Measurements from ENCODE around the gene STPG1. TPM values are rescaled to one million over a fixed set of nuclear protein-coding genes. Genes with fewer than 3 reads are reported as not detected.

STPG1 gene
- total and polyA plus RNA-seq, 8 donors, result 0.45 to 51.0 (median 4.4) TPM; not detected in 1

DNA sequence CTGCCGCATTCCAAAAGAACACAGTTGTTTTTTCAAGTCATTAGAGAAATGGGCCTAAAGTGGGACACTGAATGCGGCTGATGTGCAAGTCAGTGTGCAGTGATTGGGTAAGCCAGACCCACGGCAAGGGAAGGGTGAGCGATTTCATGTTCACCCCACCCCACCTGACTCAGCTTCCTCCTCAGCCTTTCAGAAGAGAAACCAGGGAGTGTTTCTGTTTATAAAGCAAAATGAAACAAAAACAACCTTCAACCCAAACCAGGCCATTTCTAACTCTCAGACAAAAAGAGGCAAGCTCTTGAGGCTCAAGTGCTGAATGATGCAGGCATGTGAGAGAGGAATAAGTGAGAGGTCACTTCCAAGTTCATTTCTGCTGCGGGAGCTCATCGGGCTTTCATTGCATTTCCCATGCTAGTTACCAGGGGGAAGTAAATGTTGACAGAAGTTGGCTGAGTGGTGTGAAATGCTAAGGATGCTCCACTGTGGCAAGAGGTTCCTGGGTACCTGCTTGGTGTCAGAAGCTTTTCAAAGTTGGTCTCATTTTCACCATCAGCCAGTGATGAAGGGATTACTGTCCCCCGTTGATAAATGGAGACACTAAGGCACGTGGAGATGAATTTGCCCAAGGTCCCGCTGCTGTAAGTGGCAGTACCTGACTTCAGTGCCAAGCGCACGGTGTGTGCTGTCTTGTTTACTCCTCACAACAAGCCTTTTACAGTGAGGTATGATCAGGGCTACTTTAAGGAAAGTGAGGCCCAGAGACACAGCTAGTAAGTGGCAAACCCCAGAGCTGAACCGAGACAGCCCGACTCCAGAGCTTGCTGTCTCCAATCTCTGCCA lies 29.1 kb downstream of the STPG1 start:
- H3K4me1 ChIP-seq, result peaks cover 6 to 50% (median 21%) of the 10 kb centered on the region in 4 donors
- peak overlapping the region in 2 of 5 donors; percentile 44 to 66 for H3K27ac ChIP-seq
- TF ChIP-seq POLR2AphosphoS5 (IDR thresholded peaks at IDR 0.05) (peak in 1 of 3 donors; percentile 14), POLR2A (IDR thresholded peaks at IDR 0.05) (no peak)
- H3K27me3 ChIP-seq, result no peaks in the 10 kb centered on the region
- H3K4me3 ChIP-seq, result no peak overlapping the region
- peak; percentile 48 to 56 for DNase-seq
- 76 to 82% (median 81%) methylated on average over 13 of the region's 13 CpGs for WGBS, 5 donors
- intact Hi-C loops (cut with DNase I; ENCODE audit: low total_unique reads), result loop anchor here (5.0 kb wide), 1 partner anchor 182 kb away; no protein-coding TSS in a partner anchor
- no peaks in the 10 kb centered on the region for H3K9me3 ChIP-seq
- peaks cover 0 to 20% (median 12%) of the 10 kb centered on the region in 4 donors for H3K36me3 ChIP-seq

DNA sequence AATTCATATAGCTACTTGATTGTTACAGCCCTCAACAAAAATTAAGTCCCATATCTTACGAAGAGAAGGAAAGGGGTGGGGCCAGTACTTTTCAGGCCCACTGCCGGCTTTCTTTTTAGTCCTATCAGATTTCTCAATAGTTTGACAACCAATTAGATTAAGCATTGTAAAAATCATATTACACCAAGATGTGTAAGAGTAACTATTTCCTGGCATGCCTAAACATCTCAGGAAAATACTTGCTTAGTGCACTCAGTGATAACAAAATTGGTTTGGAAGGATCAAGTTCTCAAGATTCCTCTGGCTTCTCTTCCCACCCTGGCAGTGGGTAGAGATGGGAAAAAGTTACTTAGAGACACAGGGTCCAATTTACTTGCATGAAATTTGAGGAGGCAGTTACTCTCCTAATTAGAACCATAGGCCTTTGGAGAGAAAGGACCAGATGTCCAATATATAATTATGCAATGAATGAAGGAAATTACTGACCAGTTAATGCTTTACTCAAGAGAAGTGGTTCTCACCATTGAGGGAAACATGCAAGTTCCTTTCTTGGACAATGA lies 30.1 kb downstream of the STPG1 start:
- TF ChIP-seq POLR2AphosphoS5 (IDR thresholded peaks at IDR 0.05) (no peak), EP300 (IDR thresholded peaks at IDR 0.05) (no peak), POLR2A (IDR thresholded peaks at IDR 0.05) (no peak)
- TF ChIP-seq, protein P1, sequence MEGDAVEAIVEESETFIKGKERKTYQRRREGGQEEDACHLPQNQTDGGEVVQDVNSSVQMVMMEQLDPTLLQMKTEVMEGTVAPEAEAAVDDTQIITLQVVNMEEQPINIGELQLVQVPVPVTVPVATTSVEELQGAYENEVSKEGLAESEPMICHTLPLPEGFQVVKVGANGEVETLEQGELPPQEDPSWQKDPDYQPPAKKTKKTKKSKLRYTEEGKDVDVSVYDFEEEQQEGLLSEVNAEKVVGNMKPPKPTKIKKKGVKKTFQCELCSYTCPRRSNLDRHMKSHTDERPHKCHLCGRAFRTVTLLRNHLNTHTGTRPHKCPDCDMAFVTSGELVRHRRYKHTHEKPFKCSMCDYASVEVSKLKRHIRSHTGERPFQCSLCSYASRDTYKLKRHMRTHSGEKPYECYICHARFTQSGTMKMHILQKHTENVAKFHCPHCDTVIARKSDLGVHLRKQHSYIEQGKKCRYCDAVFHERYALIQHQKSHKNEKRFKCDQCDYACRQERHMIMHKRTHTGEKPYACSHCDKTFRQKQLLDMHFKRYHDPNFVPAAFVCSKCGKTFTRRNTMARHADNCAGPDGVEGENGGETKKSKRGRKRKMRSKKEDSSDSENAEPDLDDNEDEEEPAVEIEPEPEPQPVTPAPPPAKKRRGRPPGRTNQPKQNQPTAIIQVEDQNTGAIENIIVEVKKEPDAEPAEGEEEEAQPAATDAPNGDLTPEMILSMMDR (IDR thresholded peaks at IDR 0.05), result no peak
- DNase-seq, result no peak
- peak overlapping the region in 2 of 5 donors; percentile 24 to 66 for H3K27ac ChIP-seq
- H3K4me1 ChIP-seq, result peaks cover 5 to 42% (median 16%) of the 10 kb centered on the region in 4 donors
- no peaks in the 10 kb centered on the region for H3K9me3 ChIP-seq
- intact Hi-C loops (cut with DNase I; ENCODE audit: low total_unique reads), result no loop called here
- no peak overlapping the region for H3K4me3 ChIP-seq
- 79 to 88% (median 81%) methylated on average over 2 of the region's 2 CpGs for WGBS, 5 donors
- H3K27me3 ChIP-seq, result no peaks in the 10 kb centered on the region
- peaks cover 0 to 30% (median 22%) of the 10 kb centered on the region in 4 donors for H3K36me3 ChIP-seq

GRCh38 chr1:24382165-24382577 lies 31.4 kb downstream of the STPG1 start:
- Histone ChIP-seq H3K27ac (no peak overlapping the region), H3K4me1 (peaks cover 5 to 40% (median 16%) of the 10 kb centered on the region in 4 donors), H3K4me3 (no peak overlapping the region), H3K9me3 (no peaks in the 10 kb centered on the region), H3K27me3 (no peaks in the 10 kb centered on the region), H3K36me3 (peaks cover 0 to 42% (median 28%) of the 10 kb centered on the region in 4 donors)
- TF ChIP-seq EP300 (IDR thresholded peaks at IDR 0.05) (no peak), POLR2AphosphoS5 (IDR thresholded peaks at IDR 0.05) (no peak)
- TF ChIP-seq, protein P1 (IDR thresholded peaks at IDR 0.05), result no peak
- intact Hi-C loops (cut with DNase I; ENCODE audit: low total_unique reads), result no loop called here
- 76 to 94% (median 89%) methylated on average over 8 of the region's 8 CpGs for WGBS, 5 donors
- DNase-seq, result no peak

GRCh38 chr1:24381256-24381655 lies 32.3 kb downstream of the STPG1 start:
- Histone ChIP-seq H3K27ac (no peak overlapping the region), H3K36me3 (peaks cover 0 to 47% (median 32%) of the 10 kb centered on the region in 4 donors)
- no peak for TF ChIP-seq EP300 (IDR thresholded peaks at IDR 0.05)
- no peak for TF ChIP-seq POLR2AphosphoS5 (IDR thresholded peaks at IDR 0.05)
- no peak for TF ChIP-seq POLR2A (IDR thresholded peaks at IDR 0.05)
- TF ChIP-seq, protein P1 (IDR thresholded peaks at IDR 0.05), result no peak

More at GRCh38 chr1:24381256-24381655, 32.3 kb downstream of the STPG1 start:
- Histone ChIP-seq H3K9me3 (no peaks in the 10 kb centered on the region), H3K4me3 (no peak overlapping the region), H3K4me1 (peaks cover 3 to 36% (median 13%) of the 10 kb centered on the region in 4 donors), H3K27me3 (no peaks in the 10 kb centered on the region)
- no peak for DNase-seq
- intact Hi-C loops (cut with DNase I; ENCODE audit: low total_unique reads), result no loop called here
- WGBS, 5 donors, result 69 to 82% (median 75%) methylated on average over 2 of the region's 2 CpGs

Measured in stomach (tissue), 9 donors.